ENCODE measurements around the gene EPYC.

DNA sequence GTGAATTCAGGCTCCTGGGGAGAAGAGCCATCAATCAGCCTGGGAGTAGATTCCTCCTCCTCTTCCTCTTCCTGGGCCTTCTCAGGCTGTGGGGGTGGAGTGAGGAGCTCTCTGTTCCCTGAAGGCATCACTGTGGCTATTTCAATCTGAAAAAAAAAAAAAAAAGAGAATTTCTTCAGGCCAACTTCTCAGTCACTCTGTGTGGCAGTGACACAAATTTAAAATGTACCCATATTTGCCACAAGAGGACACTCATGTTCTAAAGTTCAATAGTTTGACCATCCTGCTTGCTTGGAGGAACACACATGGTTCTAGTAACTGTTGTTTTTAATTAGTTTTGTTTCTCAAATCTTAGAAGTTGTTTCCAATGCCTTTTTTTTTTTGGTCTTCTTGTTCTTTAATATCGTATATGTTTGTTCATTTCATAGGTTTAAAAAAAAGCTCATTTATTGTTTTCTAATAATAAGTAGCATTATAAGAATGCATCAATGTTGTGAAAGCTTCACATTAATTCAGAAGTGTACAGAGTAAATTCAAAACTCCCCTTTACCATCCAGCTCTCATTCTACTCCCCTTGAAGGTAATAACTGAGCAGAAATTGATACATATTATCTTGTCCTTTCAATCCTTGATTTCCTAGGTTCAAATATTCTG lies 26.5 kb downstream of the EPYC start:
- TF ChIP-seq EZH2 (IDR thresholded peaks at IDR 0.05; ENCODE audit: insufficient read depth, poor library complexity, severe bottlenecking) (no peak), EZH2phosphoT487 (IDR thresholded peaks at IDR 0.05; ENCODE audit: insufficient read depth, low read depth) (no peak)

All from GM23248 (cell line).